PFSK-1 (cell line): ENCODE results near the gene RPTOR.

ENCODE experiments used
- POLR2AphosphoS5 ChIP-seq: IDR thresholded peaks from 2 replicates; pipeline ENCODE4 v1.6.1; 2012; ENCODE audit warnings: low read depth, mild to moderate bottlenecking, control low read depth, low read length, moderate library complexity
- SIN3A ChIP-seq: IDR thresholded peaks from 2 replicates; pipeline ENCODE4 v1.6.1; 2012; ENCODE audit warnings: mild to moderate bottlenecking, low read length, moderate library complexity, borderline replicate concordance; ENCODE audit not compliant: insufficient read depth
- TAF1 ChIP-seq: IDR thresholded peaks from 2 replicates; pipeline ENCODE4 v1.6.1; 2012; ENCODE audit warnings: low read length, control low read depth, borderline replicate concordance; ENCODE audit not compliant: insufficient read depth

DNA sequence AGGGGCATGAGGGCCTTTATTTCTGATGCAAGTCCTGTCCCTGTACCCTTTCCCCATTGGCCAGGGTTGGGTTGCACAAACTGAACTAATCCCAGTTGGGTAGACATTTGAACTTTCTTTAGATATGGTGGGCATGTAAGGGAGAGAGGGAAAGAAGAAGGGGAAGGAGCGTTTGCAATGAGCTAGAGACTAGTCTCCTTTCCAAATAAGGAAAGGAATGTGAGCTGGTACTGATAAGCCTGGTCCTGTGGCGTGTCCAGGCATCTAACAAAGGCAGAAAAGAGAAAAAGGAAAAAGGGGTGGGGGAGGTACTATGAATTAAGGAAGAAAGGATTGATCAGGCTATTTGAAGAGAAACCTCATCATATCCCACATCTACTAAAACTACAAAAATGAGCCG, 467.3 kb downstream of the RPTOR start:
- no peak for TF ChIP-seq POLR2AphosphoS5
- no peak for TF ChIP-seq TAF1
- no peak for TF ChIP-seq SIN3A
